Stimulated activated CD8-positive, alpha-beta memory T cell treated with anti-CD3 and anti-CD28 coated beads, Interleukin-12 subunit alpha, Interleukin-12 subunit beta, amount 100 ng/mL, for 1 hour (primary cell): ENCODE measurements around the gene ESRRA.
A peak's percentile ranks its signal among the peaks of the same experiment; 100 is the strongest.

Source experiments
- DNase-seq: peaks from one replicate; pipeline ENCODE4 v3.0.0-alpha.2; 2020; ENCODE audit warnings: low read depth

Gene ESRRA

GRCh38 chr11:64275031-64275800 lies 30.1 kb upstream of the ESRRA start:
- DNase-seq: no peak

- no peak for DNase-seq
Observed at GRCh38 chr11:64275841-64276240, 29.5 kb upstream of the ESRRA start.

GRCh38 chr11:64276653-64277431 lies 28.5 kb upstream of the ESRRA start:
- DNase-seq: no peak

- no peak for DNase-seq
Observed at GRCh38 chr11:64278576-64279190, 26.6 kb upstream of the ESRRA start.

- DNase-seq: no peak
Observed at GRCh38 chr11:64281957-64282770, 23.2 kb upstream of the ESRRA start.

- DNase-seq: no peak
Observed at GRCh38 chr11:64283092-64283491, 22.2 kb upstream of the ESRRA start.

- DNase-seq: peak; percentile 89
Observed at GRCh38 chr11:64284048-64284961, 21.0 kb upstream of the ESRRA start, which contains the start of gene BAD. Gene BAD (minus strand): TSS chr11:64284665. CDS start chr11:64284368, 297 bp downstream.

- DNase-seq: peak; percentile 83
Observed at GRCh38 chr11:64284962-64285884, 20.1 kb upstream of the ESRRA start, which contains the start of gene GPR137. Gene GPR137 (plus strand): TSS chr11:64285848. CDS start chr11:64286525, 677 bp downstream.

GRCh38 chr11:64285885-64286800 lies 19.2 kb upstream of the ESRRA start:
- DNase-seq: no peak

GRCh38 chr11:64286801-64287159 lies 18.5 kb upstream of the ESRRA start:
- DNase-seq: no peak

- no peak for DNase-seq
Observed at GRCh38 chr11:64287676-64288352, 17.5 kb upstream of the ESRRA start.

- DNase-seq: no peak
Observed at GRCh38 chr11:64288353-64288750, 17.0 kb upstream of the ESRRA start.

- DNase-seq: no peak
Observed at GRCh38 chr11:64289002-64289564, 16.2 kb upstream of the ESRRA start.

GRCh38 chr11:64290352-64291261 lies 14.7 kb upstream of the ESRRA start:
- no peak for DNase-seq

- DNase-seq: no peak
Observed at GRCh38 chr11:64291262-64291751, 14.0 kb upstream of the ESRRA start, which contains the start of gene KCNK4. Gene KCNK4 (plus strand): TSS chr11:64291302. CDS start chr11:64293019, 1,717 bp downstream.

GRCh38 chr11:64291752-64292459 lies 13.4 kb upstream of the ESRRA start:
- DNase-seq: no peak
